Hematopoietic multipotent progenitor cell treated with erythropoietin and hydrocortisone succinate and interleukin-3 and kit ligand, for 6 days (in vitro differentiated cells): ENCODE results near the gene DUSP9.

Experiments
- DNase-seq: peaks from one replicate; pipeline ENCODE4 v3.0.0-alpha.2; 2015

Gene DUSP9

DNA sequence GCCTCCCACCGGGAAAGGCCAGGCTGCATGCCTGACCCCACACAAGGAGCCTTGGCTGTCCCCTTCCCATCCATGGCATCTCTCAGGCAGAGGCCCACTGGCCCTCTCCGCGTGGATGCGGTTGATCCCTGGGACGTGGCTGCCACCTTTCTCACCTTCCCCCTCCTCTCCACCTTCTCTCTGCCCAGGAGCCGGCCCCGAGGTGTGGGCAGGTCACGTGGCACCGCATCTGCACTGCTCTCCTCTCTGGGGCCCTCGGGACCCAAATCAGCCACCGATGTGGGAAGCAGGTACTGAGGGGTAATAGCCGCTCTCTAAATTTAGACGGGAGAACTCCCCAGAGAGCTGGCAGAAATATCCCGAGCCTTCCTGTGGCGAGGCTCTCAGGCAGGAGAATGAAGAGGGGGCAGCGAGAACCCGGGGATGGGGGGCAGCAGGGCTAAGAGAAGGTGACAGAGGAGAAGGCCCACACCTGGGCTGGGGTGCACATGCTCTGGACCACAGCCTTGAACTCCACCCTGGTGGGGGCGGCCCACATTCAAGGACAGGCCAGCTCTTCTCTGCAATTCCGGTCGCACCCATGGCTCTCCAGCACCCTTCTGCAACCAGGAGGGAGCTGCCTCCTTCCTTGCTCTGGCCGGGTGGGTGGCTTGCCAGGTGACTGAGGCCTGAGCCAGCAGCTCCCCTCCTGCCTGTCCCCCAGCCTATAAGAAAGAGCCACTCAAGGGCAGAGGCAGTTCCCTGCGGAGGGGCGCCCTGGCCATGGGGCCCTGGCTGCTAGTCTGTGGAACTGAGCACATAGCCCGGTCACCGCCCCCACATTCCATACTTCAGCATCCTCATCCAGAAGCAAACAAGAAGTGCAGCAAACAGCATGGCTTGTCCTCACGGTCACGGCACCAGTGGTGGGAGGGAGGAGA is 9.6 kb upstream of the DUSP9 start:
- DNase-seq: no peak

DNA sequence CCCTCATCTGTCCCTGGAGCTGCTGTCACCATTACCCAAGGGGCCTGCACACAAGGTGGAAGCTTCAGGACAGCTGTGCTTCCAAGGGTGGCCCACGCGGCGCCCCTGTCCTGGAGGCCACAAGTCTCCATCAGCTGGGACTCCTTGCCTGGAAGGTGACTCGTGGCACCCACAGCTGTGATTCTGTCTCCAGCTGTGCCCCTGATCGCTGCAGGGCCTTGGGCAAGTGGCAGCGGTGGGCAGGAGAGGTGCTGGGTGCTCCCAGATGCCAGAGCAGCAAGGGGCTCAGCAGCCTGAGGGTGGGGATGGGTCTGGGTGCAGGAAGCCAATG is 9.0 kb upstream of the DUSP9 start:
- DNase-seq: no peak

DNA sequence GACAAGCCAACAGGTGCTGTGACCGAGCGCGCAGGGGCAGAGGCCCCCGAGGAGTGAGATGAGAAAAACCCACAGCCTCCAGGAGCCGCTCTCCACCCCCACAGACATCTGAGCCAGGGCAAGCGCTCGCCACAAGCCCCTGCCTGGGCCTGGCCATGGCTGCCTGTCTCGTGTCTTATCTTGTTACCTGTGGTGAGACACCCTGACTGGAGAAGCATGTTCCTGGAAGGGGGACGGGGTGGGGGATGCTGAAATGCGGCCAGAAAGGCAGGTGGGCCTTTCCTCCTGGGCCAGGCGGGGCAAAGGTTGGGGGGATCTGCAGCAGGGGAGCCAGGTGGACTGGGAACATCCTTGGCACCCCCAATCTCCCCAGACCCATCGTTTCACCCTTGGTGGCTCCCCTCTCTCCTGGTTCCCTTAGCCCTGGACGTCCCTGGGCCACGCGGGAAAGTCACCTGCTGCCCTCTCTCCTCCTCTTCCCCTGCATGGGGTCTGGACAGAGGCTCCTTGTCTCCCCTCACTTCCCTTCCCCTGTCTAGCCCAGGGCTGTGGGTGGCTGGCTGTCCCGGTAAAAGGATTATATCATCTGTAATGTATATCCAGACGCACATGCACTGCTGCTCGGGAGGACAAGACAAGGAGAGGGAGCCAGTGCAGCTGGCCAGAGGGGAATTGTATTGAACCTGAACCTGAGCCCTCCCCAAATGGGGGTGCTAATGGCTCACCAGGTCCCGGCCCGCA is 8.4 kb upstream of the DUSP9 start:
- no peak for DNase-seq

DNA sequence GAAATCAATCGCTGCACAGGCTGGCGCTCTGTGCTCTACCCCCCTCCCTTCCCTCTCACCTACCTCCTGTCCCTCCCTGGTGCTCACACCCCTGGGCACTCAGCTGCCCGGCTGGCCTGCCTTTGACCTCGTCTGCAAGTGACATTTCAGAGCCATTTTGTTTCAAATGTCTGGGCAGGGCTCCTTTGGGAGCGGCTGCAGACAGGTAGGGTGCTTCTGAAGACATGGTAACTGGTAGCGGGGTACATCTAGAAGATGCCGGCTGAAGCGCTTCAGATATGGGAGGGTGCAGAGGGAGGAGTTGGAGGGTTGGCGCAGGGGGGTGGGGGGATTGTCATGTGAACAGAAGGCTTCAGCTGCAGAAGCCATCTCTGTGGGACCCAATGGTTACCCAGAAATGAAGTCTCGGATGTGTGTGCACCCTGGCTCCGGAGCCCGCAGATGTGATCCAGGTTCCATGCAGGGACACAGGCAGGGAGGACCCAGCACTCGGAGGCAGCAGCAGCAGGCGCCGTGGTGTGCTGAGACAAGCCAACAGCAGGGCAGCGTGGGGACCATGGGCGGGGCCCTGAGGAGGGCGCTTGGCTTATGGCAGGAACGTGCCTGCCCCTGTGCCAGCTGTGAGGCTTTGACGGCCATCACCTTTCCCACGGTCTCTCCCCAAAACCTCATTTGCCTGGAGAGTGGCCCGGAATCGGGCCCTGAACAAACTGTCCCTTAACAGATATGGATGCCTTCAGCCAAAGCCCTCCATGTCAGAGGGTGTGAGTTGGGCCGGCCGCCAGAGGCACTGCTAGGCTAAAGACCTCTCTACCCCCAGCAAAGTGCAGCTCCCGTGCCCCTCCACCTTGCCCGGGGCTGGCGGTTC is 7.6 kb upstream of the DUSP9 start:
- DNase-seq: no peak

DNA sequence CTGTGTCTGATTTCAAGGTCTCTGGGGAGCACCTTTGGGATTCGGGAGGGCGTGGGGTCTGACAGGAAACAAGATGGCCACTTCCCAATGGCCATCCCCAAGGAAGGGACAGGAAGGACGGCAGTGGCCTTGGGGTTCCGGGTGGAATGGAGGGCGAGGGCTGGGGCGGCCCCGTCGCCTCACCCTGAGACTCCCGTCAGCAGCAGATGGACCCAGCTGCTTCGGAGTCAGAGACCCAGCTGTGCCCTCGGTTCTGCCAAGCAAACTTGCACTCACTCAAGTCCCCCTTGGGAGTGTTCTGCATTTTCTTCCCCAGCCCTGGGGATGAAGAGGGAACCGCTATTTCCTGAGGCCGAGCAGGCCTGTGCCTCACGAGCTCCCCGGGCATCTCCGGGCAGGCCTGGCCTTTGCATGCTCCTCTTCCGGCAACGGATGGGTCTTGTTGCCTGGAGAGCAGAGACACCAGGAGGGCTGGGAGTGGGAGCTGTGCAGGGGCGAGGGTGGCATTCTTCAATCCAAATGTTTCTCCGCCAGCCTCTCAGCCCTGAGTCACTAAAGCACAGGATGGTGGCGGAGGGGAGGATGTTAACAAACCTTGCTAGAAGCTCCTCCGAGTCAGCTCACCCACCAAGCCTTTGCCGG is 6.8 kb upstream of the DUSP9 start:
- DNase-seq: no peak

DNA sequence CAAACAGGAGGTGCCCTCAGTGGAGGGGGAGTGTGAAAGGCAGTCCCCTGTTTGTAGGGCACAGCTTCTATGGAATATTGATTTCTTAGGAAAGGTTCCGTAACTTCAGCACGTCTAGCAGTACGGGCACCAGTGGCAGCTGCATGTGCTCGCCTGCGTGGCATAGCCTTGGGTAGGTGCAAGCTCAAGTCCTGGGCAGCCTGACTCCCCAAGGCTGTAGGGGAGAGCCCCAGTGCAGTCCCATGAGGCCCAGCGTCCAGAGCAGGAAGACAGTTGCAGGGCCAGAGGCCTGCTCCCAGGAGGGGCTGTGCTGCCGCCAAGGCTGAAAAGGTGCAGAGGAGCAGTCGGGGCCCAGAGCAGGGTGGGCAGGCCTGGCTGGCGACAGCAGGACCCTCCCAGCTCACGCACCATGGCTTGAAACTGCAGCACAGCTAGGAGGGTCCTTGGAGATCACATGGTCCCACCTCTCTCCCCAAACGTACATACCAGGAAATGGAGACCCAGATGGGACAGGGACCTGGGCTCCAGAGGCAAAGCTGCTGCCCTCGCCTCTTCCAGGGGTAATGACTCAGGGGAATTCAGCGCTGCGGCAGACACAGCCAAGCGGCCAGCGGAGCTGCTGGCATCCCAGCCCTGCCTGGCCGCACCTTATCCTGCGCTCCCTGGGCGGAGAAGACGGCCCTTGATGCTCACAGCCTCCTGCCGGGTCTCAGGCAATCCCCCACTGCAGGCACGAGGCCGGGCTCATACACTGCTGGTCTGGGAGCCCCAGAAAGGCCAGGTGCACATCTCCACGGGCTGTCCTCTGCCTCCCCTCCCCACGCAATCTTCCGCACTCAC is 6.0 kb upstream of the DUSP9 start:
- DNase-seq: peak; percentile 18

DNA sequence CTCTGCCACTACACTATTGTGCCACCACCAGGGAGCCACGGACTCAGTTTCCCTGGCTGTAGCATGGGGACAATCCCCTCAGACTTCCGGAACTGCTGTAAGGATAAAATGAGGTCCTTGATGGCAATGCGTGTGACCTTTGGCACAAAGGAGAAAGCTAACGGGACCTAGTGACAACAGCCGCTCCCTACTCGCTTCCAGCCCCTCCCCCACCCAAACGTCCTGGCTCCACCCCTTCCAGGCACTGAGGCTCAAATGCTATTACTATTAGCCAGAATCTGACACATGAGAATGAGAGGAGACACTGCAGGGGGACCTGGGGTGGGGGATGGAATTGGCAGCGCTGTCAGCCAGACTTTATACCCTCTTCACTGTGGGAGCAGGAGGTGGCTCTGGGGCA is 5.4 kb upstream of the DUSP9 start:
- no peak for DNase-seq

DNA sequence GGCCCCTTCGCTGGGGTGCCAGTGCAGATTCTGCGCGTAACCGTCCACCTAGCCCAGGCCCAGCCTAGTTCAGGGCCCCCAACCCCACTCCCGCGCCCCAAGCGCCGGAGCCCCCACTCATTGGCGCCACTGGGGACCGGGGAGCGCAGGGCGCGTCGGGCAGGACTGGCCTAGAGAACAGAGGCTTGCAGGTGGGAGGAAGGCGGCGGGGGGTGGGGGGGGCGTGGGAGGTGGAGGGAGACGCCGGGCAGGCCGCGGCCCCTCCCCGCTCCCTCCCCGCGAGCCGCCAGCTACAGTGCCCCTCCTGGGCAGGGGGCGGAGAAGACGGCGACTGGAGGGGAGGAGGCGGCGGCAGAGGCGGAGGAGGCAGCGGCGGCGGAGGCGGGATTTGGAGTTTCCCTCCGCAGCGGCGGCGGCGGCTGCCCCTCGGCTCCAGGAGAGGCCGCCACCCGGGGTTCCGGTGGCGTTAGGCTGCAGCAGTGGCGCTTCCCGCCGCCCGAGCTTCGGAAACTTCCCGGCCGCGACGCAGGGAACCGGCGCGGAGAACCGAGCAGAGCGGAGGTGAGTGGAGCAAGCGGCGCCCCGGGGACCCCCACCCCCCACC is 4.8 kb upstream of the DUSP9 start:
- DNase-seq: no peak

DNA sequence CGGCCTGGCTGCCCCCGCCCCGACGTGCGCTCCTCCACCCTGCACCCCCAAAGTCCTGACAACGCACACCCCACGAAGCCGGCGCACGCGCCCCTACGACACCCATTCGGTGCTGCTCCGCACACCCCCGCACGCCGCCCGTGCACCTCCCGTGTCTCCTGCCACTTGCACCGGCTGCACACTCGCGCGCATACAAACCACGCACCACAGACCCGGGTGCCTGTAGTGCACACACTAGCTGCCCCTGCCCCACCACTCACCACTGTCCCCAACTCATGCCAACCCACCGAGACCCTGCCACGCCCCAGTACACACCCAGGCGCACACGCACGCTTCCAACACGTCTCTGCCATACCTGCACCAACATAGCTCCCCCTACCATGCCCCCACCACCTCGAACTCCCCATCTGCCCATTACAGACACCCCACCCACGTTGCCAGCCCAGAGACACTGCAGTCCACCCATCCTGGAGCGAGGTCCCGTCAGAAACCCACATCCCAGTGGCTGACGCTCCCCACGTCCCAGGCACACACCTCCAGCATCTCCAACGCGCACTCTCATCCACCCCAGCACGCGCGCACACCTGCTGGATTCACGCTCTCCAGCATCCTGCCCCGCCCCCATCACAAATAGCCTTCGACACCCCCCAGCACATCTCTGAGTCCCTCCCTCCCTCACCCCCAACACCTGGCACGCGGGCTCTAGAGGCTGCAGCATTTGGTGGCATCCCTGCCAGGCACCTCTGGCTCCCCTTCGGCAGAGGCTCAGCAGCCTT is 4.2 kb upstream of the DUSP9 start:
- no peak for DNase-seq

DNA sequence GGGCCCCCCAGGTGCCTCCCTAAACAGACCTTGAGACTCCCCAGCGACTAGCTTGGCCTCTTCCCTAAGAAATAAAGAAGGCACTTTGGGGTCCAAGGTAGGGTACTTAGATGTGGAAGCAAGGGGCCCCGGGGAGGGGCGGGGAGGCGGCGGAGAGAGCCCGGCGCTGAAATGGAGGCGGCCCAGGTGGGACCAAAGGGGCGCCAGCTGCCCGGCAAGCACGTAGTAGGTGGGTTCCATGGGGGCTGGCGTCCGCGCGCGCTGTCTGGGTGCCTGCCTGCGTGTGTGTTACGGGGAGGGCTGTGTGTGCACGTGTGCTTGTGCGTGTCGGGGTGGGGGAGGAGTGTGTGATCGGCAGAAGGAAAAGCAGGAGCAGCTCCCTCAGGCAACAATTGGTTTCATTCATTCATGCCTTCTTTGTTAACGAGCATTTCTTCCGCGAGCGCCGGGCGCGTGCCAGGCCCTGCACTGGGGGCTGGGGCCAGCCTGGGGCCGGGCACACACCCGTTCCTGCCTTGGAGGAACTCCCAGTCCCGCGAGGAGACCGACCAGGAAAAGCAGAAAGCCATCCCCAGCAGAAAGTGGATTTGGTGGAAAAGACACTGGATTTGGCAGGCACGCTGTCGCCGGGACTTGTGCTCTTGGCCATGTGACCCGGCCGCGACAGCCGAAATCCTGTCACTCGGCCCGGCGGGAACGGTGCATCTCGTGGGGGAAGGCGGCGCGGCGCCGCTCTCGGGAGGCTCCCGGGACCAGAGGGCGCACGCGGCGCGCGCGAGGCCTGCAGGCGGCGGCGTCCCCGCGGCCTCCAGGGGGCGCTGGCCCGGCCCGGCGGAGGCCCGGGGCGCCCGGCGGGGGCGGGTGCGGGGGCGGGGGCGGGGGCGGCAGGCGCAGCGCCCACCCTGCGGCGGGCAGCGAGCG is 3.3 kb upstream of the DUSP9 start:
- DNase-seq: no peak

DNA sequence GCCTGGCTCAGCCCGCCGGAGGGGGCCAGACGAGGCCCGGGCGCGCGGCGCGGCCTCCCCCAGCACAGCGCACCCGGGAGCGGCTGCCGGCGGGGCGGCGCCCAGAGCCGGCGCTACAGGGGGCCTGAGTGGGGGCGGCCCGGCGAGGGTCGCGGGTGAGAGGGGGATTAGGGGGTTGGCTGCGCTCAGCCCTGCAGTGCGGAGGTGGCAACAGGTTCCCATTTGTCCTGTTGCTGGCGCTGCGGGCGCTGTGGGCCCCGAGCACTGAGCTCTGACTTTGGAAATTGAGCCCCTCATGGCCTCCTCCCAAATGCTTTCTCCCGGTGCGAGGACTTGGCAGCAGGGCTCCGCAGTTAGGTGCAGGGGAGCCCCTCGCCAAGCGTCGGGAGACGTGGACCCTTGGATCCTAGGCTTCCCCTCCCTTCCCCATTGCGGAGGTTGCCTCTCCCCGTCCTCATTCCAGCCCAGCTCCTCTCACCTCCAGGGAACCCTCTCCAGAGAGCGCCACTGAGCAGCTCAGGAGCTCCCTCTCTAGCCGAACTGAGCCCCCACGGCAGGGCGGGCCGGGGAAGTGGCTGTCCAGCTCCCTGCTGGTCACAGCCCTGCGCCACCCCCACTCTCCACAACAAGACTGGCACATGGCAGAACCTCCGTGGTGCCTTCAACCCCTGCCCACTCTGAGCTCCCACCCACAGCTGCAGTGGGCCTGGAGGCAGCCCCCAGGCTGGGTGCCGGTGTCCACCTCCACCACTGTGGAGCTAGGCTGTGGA is 2.5 kb upstream of the DUSP9 start:
- no peak for DNase-seq

DNA sequence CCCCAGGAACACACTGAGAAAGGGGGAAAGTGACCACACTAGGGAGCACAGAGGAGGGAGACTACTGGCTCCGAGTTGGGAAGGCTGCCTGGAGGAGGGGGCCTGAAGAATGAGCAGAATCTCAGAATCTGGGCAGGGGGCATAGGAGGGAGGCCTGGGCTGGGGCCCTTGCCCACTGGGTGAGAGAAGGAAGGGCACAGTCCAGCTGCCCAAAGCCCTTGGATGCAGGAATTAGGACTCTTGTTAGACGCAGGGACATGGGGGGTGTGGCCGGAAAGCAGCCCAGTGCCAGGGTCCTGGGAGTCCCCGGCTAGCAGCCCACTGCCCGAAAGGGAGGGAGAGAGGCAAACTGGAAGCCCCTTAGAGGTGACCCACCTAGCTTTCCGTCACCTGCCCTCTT is 1.9 kb upstream of the DUSP9 start:
- DNase-seq: no peak

DNA sequence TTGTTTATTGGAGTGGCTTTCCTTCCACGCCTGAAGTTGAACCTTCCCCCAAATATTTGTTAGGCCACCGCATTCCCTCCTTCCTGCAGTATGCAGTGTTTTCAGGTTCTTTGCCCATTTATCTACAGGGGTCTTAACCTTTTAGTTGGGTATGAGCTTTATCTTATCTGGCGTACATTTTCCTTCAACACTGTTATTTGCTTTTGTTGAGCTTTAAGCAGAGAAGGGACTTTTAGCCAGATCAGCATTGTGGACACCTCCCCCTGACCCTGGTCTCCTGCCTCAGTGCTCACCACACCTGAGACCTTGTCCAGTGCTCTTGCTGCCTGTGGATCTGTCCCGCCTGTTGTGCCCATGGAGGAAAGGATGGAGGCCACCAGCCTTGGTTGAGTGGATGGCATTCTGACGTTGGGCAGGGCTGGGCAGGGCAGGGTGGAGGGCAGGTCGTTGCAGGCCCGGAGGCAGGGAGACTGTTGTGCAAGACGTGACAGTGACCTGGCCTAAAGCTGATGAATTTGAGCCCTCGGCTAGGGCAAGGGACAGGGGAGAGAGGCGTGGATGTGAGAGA is 998 bp upstream of the DUSP9 start:
- no peak for DNase-seq

DNA sequence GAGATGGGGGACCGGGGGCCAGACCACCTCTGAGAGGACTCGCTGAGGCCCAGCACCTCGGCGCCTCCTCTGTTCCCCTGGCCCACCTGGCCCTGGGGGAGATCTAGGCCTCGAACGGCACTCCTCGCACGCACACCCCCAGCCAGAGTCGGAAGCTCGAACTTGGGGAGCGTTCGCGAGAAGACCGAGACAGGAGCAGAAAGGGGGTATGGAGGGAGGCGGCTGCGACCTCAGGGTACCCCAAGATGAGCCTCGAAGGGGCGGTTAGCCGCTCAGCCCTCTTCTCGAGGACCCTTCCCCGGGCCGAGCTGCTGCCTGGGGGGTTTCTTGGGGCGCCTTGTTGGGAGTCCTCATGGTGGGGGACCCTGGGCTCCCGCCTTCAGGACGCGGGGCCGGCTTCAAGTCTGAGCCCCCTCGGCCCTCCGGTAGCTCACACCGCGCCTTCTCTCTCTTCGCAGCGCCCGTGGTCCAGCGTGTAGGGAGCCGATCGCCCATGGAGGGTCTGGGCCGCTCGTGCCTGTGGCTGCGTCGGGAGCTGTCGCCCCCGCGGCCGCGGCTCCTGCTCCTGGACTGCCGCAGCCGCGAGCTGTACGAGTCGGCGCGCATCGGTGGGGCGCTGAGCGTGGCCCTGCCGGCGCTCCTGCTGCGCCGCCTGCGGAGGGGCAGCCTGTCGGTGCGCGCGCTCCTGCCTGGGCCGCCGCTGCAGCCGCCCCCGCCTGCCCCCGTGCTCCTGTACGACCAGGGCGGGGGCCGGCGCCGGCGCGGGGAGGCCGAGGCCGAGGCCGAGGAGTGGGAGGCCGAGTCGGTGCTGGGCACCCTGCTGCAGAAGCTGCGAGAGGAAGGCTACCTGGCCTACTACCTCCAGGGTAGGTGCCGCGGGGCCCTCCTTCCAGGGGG is 706 bp downstream of the DUSP9 start:
- no peak for DNase-seq

DNA sequence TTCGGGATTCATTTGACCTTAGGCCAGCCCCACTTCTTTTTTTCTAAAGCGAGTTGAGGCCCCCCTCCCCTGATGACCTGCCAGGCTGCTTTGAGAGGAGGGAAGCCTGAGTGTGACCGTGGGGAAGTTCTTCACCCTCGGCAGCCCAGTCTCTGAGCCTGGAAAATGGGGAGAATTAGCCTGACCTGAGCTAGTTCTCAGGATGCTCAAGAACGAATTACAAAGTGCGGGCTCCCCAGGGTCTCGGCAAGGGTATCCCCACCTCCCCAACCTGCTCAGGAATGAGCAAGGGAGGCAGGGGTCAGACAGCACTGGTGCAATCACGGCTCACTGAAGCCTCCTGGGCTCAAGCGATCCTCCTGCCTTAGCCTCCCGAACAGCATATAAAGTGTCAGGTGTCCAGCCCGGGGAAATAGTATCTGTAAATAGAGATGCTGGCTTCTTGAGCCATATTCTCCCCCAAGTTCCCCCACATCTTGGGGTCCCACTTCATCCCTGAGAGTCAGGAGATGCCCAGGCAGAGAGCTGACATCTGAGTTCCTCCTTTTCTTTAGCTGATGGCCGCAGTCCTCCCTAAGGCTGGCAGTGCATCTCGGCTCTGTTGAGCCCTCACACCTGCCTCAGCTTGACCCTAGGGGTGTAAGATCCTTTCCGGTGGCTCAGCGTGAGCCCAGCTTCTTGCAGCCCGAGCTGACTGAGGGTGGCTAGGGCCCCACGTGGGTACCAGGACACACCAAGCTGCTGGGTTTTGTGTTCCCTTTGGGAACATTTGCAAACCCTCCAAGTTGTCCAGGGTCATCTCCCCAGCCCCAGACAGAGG is 1.6 kb downstream of the DUSP9 start:
- DNase-seq: no peak

DNA sequence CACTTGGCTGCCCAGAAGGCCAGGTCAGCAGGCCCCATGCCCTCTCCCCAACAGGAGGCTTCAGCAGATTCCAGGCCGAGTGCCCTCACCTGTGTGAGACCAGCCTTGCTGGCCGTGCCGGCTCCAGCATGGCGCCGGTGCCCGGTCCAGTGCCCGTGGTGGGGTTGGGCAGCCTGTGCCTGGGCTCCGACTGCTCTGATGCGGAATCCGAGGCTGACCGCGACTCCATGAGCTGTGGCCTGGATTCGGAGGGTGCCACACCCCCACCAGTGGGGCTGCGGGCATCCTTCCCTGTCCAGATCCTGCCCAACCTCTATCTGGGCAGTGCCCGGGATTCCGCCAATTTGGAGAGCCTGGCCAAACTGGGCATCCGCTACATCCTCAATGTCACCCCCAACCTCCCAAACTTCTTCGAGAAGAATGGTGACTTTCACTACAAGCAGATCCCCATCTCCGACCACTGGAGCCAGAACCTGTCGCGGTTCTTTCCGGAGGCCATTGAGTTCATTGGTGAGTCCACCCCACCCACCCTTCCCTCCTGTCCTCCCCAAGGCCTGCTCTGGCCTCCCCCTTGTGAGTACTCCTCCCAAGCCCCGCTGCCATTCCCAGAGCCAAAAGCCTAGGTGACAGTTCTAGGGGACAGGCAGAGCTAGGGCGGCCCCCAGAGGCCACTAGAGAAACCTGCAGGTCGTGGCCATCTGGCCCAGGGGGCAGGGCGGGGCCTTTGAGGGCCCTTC is 2.3 kb downstream of the DUSP9 start:
- DNase-seq: peak; percentile 77
